Neuronal stem cell (in vitro differentiated cells): Measurements from ENCODE around the gene AMZ2.
"Not testable (repeated sequence)": the region's sequence is repeated elsewhere in the genome, so short reads cannot be mapped to it uniquely, and the experiment has no call there.

Source experiments
- DNase-seq: peaks from one replicate; pipeline ENCODE4 v3.0.0-alpha.2; 2013; ENCODE audit warnings: low spot score
- H2AFZ ChIP-seq: one replicate; pipeline ENCODE4 v1.6.1; 2013; ENCODE audit warnings: mild to moderate bottlenecking, low read length, inconsistent platforms
- H2AK5ac ChIP-seq: 2 replicates; pipeline ENCODE4 v1.6.1; 2013; ENCODE audit warnings: low read depth, mild to moderate bottlenecking, inconsistent platforms, low read length, moderate library complexity, mixed read lengths
- H2BK120ac ChIP-seq: 2 replicates; pipeline ENCODE4 v1.6.1; 2013; ENCODE audit warnings: low read depth, mild to moderate bottlenecking, inconsistent platforms, low read length, moderate library complexity, mixed read lengths
- H2BK12ac ChIP-seq: one replicate; pipeline ENCODE4 v1.6.1; 2013; ENCODE audit warnings: low read length, inconsistent platforms
- H2BK15ac ChIP-seq: 2 replicates; pipeline ENCODE4 v1.6.1; 2013; ENCODE audit warnings: mild to moderate bottlenecking, low read length, inconsistent platforms, mixed read lengths
- H2BK5ac ChIP-seq: one replicate; pipeline ENCODE4 v1.6.1; 2013; ENCODE audit warnings: inconsistent platforms, mild to moderate bottlenecking, low read length, moderate library complexity
- H3K14ac ChIP-seq: one replicate; pipeline ENCODE4 v1.6.1; 2013; ENCODE audit warnings: low read length, inconsistent platforms
- H3K18ac ChIP-seq: 2 replicates; pipeline ENCODE4 v1.6.1; 2013; ENCODE audit warnings: low read length, inconsistent platforms
- H3K23ac ChIP-seq: 2 replicates; pipeline ENCODE4 v1.6.1; 2013; ENCODE audit warnings: low read depth, mild to moderate bottlenecking, mixed read lengths, low read length, inconsistent platforms; ENCODE audit not compliant: poor library complexity
- H3K27ac ChIP-seq: replicated peaks from 3 replicates; pipeline ENCODE4 v1.5.1; 2013; ENCODE audit warnings: low read length, inconsistent platforms
- H3K27me3 ChIP-seq, 3 experiments: 2 replicates each; pipeline ENCODE4 v1.6.1; 2013; ENCODE audit warnings: low read length in 3 of 3, mild to moderate bottlenecking in 2 of 3, inconsistent platforms in 1 of 3, low read depth in 1 of 3, mixed read lengths in 1 of 3, moderate library complexity in 1 of 3; ENCODE audit not compliant: control insufficient read depth in 3 of 3, insufficient read depth in 3 of 3
- H3K36me3 ChIP-seq, 2 donors: replicated peaks in 1 of 2; 2 replicates each; pipeline ENCODE4 v1.6.1; 2013; ENCODE audit warnings: low read length in 2 of 2; ENCODE audit not compliant: control insufficient read depth in 2 of 2, insufficient read depth in 2 of 2
- H3K4ac ChIP-seq: 2 replicates; pipeline ENCODE4 v1.6.1; 2013; ENCODE audit warnings: inconsistent platforms, mild to moderate bottlenecking, low read length, moderate library complexity
- H3K4me1 ChIP-seq, 2 donors: 1 replicate in 1 of 2; 2 replicates in 1 of 2; pipeline ENCODE4 v1.6.1; 2013; ENCODE audit warnings: low read length in 2 of 2, low read depth in 1 of 2; ENCODE audit not compliant: control insufficient read depth in 2 of 2, insufficient read depth in 1 of 2
- H3K4me2 ChIP-seq: one replicate; pipeline ENCODE4 v1.6.1; 2013; ENCODE audit warnings: mild to moderate bottlenecking, low read length, inconsistent platforms; ENCODE audit not compliant: insufficient read depth, poor library complexity, severe bottlenecking
- H3K4me3 ChIP-seq, 2 donors: 2 replicates each; pipeline ENCODE4 v1.5.1; 2013; ENCODE audit warnings: low read length in 2 of 2, mild to moderate bottlenecking in 2 of 2, inconsistent platforms in 1 of 2, moderate library complexity in 1 of 2
- H3K79me1 ChIP-seq: one replicate; pipeline ENCODE4 v1.6.1; 2013; ENCODE audit warnings: low read depth, mild to moderate bottlenecking, inconsistent platforms, low read length, moderate library complexity
- H3K9ac ChIP-seq: one replicate; pipeline ENCODE4 v1.6.1; 2013; ENCODE audit warnings: mild to moderate bottlenecking, low read depth, low read length, inconsistent platforms; ENCODE audit not compliant: poor library complexity
- H3K9me3 ChIP-seq, 2 donors: replicated peaks in 1 of 2; 2 replicates each; pipeline versions ENCODE3 to v1.6.1; 2013; ENCODE audit warnings: low read length in 2 of 2, mild to moderate bottlenecking in 2 of 2, inconsistent platforms in 1 of 2, low read depth in 1 of 2, mixed read lengths in 1 of 2, moderate library complexity in 1 of 2; ENCODE audit not compliant: control insufficient read depth in 2 of 2, insufficient read depth in 1 of 2
- H4K8ac ChIP-seq: one replicate; pipeline ENCODE4 v1.6.1; 2013; ENCODE audit warnings: low read depth, mild to moderate bottlenecking, inconsistent platforms, low read length, moderate library complexity
- H4K91ac ChIP-seq: one replicate; pipeline ENCODE4 v1.6.1; 2013; ENCODE audit warnings: low read length, low read depth, mild to moderate bottlenecking, inconsistent platforms; ENCODE audit not compliant: poor library complexity
- WGBS, 2 donors: extraction: QIAGEN DNeasy Blood & Tissue Kit; methylation state at CpG; one replicate each; pipeline ENCODE4 v1.1.7; 2013; ENCODE audit warnings: missing lambda C conversion rate in 2 of 2, mixed read lengths in 1 of 2; ENCODE audit not compliant: insufficient read length in 2 of 2, insufficient replicate concordance in 1 of 2; ENCODE audit errors: extremely low coverage in 2 of 2; 5-methylcytosine and 5-hydroxymethylcytosine counted together

Gene AMZ2

DNA sequence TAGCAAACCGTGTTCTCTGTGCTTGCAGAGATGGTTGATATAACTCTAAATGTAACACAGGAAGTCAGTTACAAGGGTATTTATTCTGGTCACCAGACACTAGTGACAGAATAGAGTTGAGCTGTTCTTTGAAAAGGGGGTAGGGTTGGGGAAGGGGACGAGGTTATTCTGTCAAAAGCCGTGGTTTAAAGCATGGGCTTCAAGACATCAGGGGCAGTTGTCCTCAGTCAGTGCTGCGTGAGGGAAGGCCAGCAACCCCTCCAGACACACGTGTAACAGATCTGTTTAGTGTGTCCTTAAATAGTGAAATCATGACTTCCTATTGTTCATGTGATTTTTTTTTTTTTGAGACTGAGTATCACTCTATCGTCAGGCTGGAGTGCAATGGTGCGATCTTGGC, 5.6 kb downstream of the AMZ2 start:
- not testable (repeated sequence) for H2BK12ac ChIP-seq, H2AFZ ChIP-seq, H3K27ac ChIP-seq, H3K4ac ChIP-seq, H4K91ac ChIP-seq, H3K4me1 ChIP-seq, H2BK15ac ChIP-seq, H3K14ac ChIP-seq, H3K9me3 ChIP-seq, H3K23ac ChIP-seq, H3K9ac ChIP-seq, H3K18ac ChIP-seq, H3K4me2 ChIP-seq, H2BK5ac ChIP-seq, H3K4me3 ChIP-seq, H3K79me1 ChIP-seq, H2BK120ac ChIP-seq, H4K8ac ChIP-seq, H3K27me3 ChIP-seq, H2AK5ac ChIP-seq, DNase-seq
- no CpG with 5 or more reads among the region's 7 CpGs for whole genome bisulfite sequencing, 2 donors
- H3K36me3 ChIP-seq, result peaks cover 18 to 81% of the 10 kb centered on the region in 2 donors

DNA sequence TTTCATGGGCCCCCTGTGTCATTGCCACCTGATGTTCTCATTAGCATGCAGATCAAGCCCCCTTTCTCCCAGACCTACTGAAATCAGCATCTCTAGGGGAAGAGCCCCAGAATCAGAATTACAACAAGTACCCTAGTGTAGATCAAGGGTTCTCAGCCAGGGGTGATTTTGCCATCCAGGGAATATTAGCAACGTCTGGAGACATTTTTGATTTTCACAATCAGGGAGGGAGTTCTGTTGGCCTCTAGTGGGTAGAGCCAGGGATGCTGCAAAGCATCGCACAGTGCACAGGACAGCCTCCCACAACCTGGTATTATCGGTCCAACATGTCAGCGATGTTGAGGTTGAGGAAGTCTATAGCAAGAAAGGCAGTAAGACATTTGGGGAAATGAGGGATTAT, 7.3 kb downstream of the AMZ2 start:
- Histone ChIP-seq H3K36me3 (peaks cover 17 to 71% of the 10 kb centered on the region in 2 donors), H3K14ac (no peak overlapping the region), H4K91ac (no peak overlapping the region), H3K27ac (no peak overlapping the region), H3K18ac (no peak overlapping the region), H3K27me3 (no peaks in the 10 kb centered on the region), H3K9me3 (no peaks in the 10 kb centered on the region), H2AK5ac (no peak overlapping the region), H3K4ac (no peak overlapping the region), H2BK15ac (no peak overlapping the region), H2AFZ (no peak overlapping the region), H2BK5ac (no peak overlapping the region), H3K4me2 (no peak overlapping the region), H3K9ac (no peak overlapping the region), H2BK120ac (no peak overlapping the region), H4K8ac (no peak overlapping the region), H3K23ac (no peak overlapping the region), H3K4me3 (no peak overlapping the region), H3K79me1 (no peaks in the 10 kb centered on the region), H3K4me1 (no peaks in the 10 kb centered on the region), H2BK12ac (no peak overlapping the region)
- no peak for DNase-seq
- no CpG with 5 or more reads among the region's 4 CpGs for WGBS, 2 donors

DNA sequence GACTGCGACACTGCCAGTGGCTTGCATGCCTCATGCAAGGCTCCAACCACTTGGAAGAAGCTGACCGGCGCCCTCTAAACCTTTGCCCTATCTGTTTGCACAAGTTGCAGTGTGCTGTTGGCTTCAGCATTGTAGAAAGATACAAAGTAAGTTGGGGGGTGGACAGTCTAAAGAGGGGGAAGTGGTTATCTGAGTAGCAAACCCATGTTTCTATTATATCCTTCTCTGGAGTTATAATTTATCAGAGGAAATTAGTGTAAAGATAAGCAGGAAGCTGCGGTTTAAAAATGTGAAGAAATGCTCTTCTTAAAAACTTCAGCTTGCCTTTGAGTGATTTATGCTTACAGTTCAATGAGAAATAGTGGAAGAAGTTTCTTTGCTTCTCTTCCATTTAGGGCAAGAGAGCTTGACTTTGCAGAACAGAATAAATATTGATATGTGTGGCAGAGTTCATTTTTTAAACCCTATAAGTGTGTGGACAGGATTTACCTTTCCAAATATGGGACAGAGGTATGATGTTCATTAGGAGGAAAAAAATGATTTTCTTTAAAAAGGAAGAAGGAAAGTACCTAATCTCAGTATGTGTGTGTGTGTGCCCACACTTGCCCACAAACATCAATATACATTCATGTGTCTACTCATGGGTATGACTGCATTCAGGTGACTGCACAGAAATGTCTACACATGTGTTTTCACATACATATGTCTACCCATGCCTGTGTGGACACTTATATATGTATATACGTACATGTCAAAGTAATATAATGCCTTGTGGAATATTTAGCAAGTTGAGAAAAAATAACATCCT, 8.1 kb downstream of the AMZ2 start:
- Histone ChIP-seq H2BK12ac (no peak overlapping the region), H3K4ac (no peak overlapping the region), H3K18ac (no peak overlapping the region), H3K4me1 (no peaks in the 10 kb centered on the region), H4K8ac (no peak overlapping the region), H3K36me3 (peaks cover 15 to 63% of the 10 kb centered on the region in 2 donors), H3K14ac (no peak overlapping the region), H3K27me3 (no peaks in the 10 kb centered on the region), H3K4me2 (no peak overlapping the region), H3K9ac (no peak overlapping the region), H3K79me1 (no peaks in the 10 kb centered on the region), H2BK120ac (no peak overlapping the region), H2AK5ac (no peak overlapping the region), H2BK15ac (no peak overlapping the region), H2AFZ (no peak overlapping the region), H4K91ac (no peak overlapping the region), H3K9me3 (no peaks in the 10 kb centered on the region), H2BK5ac (no peak overlapping the region), H3K27ac (no peak overlapping the region), H3K23ac (no peak overlapping the region), H3K4me3 (no peak overlapping the region)
- WGBS, 2 donors, result no CpG with 5 or more reads among the region's 5 CpGs
- DNase-seq, result no peak

DNA sequence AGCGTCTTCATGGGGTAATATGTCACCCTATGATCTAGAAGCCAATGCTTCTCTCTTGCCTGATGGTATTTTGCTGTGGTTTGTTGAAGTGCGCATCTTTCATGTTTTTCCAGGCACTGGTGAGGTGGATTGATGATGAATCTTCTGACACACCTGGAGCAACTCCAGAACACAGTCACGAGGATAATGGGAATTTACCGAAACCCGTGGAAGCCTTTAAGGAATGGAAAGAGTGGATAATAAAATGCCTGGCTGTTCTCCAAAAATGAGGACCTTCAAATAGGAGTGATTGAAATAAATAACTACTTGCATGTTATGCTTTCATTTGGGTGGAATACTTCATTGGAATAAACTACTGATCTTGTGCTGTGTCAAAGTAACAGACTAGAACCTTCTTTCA, 8.9 kb downstream of the AMZ2 start:
- not testable (repeated sequence) for H3K23ac ChIP-seq, H2BK5ac ChIP-seq, H3K14ac ChIP-seq, H3K9ac ChIP-seq, H3K4me2 ChIP-seq, H2AFZ ChIP-seq, H3K4me1 ChIP-seq, H3K4ac ChIP-seq, H2BK12ac ChIP-seq, H2BK120ac ChIP-seq, H4K8ac ChIP-seq, DNase-seq, H2BK15ac ChIP-seq, H3K79me1 ChIP-seq, H3K27me3 ChIP-seq, H3K4me3 ChIP-seq, H3K27ac ChIP-seq, H3K9me3 ChIP-seq, H3K18ac ChIP-seq, H2AK5ac ChIP-seq, H4K91ac ChIP-seq
- H3K36me3 ChIP-seq, result peaks cover 15 to 55% of the 10 kb centered on the region in 2 donors
- no CpG with 5 or more reads among the region's 5 CpGs for WGBS, 2 donors
